GM19452 (cell line): Measurements from ENCODE around the gene MT1H.

Source experiments
- ATAC-seq: cut with Tn5 transposase; IDR thresholded peaks from one replicate; pipeline ENCODE4 v1.9.1; 2021; ENCODE audit not compliant: unreplicated experiment

The MT1H gene

GRCh38 chr16:56636616-56637413 is 32.8 kb upstream of the MT1H start:
- ATAC-seq, result no peak

GRCh38 chr16:56637814-56638750 is 31.5 kb upstream of the MT1H start, which contains the start of gene MT1A:
Gene MT1A (plus strand): TSS chr16:56638666. CDS start chr16:56638739, 73 bp downstream.
- ATAC-seq, result no peak

GRCh38 chr16:56639045-56639444 is 30.6 kb upstream of the MT1H start:
- ATAC-seq, result no peak

- ATAC-seq, result no peak
These were observed 29.5 kb upstream of the MT1H start for GRCh38 chr16:56640076-56640475.

DNA sequence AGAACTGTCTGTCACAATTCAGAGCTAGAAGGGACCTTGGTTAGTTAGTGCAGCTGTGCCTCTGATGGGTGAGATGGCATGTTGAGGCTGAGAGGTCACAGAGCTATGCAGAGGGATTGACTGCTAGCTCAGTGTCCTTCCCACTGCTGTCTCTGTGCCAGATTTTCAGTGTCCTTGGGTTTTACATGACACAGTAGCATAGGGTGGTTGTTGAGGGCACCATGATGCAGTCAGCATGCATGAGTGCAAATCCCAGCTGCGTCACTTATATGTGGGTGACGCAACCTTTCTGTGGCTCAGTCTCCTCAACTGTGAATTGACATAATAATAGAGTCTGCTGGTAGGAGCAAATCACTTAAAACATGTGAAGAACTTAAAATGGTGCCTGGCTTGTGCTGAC is 28.4 kb upstream of the MT1H start:
- no peak for ATAC-seq

DNA sequence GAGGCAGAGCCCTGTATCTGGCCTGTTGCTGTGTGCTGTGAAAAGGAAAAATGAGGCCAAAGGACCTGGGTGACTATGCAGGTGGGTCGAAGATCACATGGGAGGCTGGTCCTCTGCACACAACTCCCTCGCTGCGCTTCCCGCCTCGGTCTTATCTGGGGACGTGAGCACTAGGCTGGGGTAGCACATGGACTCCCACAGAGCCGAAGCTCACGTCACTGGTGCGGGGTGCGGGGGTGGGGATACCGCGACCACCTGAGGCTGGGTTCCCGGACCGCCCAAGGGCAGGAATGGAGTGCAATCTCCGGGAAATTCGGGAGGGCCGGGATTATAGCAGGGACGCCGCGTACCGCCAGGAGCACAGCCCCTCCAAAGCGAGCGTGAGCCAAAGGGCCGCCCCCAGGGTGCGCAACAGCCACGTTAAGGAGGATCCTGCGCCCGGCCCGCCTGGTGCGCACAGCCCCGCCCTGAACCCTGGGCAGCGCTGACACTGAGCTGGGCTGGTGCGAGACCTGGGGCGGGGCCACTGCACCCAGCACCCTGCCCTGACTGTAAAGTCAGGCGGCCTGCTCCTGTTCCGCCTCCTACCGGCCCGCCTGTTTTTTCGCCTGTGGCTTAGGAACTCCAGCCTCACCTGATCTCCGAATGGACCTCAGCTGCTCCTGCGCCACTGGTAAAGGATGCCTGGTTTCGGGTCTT is 26.4 kb upstream of the MT1H start:
- no peak for ATAC-seq

DNA sequence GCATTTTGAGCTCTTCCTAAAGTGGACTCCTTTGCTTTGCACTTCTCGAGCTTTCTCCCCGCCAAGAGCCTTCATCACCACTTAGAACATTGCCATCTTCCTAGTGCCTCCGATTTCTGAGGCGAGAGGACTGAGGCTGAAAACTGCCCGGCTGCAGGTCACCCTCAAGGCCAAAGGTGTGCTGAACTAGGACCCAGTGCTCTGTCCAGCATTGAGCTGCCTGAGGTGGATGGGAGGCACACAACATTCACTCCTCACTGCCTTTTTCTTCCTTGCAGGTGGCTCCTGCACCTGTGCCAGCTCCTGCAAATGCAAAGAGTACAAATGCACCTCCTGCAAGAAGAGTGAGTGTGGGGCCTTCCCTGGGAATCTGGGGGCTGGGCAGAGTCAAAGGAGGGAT is 25.8 kb upstream of the MT1H start:
- ATAC-seq, result no peak

GRCh38 chr16:56645311-56645710 is 24.3 kb upstream of the MT1H start:
- ATAC-seq, result no peak

DNA sequence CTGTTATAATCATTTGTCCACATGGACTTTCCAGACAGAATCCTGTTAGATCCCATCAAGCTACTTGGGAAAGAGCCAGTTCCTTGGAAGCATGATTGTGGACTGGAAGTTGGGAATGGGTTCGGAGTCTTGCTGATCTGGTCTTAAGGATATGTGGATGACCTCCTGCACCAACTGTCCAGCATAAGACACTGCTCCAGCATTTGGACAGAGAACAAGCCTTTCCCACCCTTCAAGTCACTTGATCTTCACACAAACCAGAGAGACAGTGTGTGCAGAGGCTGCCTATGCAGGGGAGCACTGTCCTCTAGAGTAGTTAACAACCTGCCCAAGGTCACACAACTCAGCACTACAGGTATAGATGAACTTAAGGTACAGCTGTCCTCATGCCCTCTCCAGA is 23.8 kb upstream of the MT1H start:
- no peak for ATAC-seq

GRCh38 chr16:56647641-56648431 is 21.8 kb upstream of the MT1H start:
- ATAC-seq, result no peak

DNA sequence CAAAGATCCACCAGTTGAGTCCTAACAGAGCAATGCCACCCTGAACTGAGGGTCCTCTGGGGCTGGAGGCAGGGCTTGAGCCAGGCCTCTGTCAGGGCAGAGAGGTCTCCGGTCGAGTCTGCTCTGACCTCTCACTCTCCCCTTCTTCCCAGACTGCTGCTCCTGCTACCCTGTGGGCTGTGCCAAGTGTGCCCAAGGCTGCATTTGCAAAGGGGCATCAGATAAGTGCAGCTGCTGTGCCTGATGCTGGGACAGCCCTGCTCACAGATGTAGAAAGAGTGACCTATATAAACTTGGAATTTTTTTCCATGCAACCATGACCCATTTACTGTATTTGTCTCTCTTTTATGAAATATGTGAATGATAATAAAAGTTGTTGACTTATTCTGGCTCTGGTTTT is 20.3 kb upstream of the MT1H start:
- ATAC-seq, result no peak

GRCh38 chr16:56649820-56650219 is 19.8 kb upstream of the MT1H start:
- no peak for ATAC-seq

DNA sequence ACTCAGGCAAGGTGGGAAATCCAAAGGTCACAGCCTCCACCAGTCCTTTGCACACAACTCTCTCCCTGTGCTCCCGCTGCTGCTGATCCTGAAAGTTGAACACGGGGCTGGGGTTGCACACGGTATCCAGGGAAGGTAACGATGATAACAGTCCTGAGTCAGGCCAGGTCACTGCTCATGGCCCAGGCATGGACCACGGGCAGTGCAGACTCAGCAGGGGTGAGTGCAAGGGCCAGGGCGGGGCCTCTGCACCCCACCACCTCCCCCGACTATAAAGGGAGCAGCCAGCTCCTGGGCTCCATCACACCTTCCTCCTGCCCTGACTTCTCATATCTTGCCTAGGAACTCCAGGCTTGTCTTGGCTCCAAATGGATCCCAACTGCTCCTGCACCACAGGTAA is 18.0 kb upstream of the MT1H start, which contains the start of gene MT1B:
TSS of gene MT1B (plus strand) at position 301 of the 400 bp plus-strand sequence. CDS start at position 369, 68 bp downstream.
- no peak for ATAC-seq

- ATAC-seq, result no peak
These were observed 17.0 kb upstream of the MT1H start for GRCh38 chr16:56652600-56652999.

DNA sequence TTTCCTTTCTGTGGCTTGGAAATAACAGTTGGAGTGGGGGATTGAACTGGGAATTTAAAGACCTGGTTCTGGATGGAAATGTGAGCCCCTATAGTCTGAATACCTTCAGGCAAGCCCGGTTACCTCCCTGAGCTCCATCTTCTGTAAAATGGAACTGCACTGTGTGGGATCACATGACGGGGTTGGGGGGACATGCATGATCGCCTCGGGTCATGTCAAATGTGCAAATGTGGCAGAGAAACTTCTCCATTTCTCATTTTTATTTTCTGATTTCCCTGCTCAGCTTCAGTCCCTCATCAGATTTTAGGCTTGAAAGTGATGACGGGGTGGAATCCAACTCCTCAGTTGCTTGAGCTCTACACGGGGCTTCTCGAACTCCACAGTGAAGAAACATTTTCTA is 16.4 kb upstream of the MT1H start:
- no peak for ATAC-seq

- no peak for ATAC-seq
These were observed 11.9 kb upstream of the MT1H start, which contains the start of gene MT1F for GRCh38 chr16:56657555-56658326. Gene MT1F (plus strand): TSS chr16:56657959. CDS start chr16:56658059, 100 bp downstream.

DNA sequence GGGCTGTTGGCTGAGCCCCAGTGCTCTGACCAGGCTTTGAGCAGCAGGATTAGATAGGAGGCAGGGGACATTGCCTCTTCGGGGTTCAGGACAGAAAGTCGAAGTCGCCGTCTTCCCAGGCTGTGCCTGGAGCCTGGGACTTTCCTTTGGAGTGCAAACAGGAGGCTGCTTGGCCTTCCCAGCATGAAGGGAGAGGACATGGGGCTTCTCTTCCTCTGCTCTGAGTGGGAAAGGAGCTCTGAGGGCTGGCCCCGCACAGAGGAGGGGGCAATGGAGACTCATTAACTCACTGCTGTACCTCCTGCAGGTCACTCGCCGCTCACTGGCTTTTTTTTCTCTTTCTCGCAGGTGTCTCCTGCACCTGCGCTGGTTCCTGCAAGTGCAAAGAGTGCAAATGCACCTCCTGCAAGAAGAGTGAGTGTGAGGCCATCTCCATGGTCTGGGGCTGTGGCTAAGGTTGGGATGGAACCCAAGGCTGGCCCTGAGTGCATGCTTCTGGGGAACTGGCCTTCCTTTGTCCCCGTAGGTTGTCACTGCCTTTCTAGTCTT is 11.2 kb upstream of the MT1H start:
- ATAC-seq, result no peak

DNA sequence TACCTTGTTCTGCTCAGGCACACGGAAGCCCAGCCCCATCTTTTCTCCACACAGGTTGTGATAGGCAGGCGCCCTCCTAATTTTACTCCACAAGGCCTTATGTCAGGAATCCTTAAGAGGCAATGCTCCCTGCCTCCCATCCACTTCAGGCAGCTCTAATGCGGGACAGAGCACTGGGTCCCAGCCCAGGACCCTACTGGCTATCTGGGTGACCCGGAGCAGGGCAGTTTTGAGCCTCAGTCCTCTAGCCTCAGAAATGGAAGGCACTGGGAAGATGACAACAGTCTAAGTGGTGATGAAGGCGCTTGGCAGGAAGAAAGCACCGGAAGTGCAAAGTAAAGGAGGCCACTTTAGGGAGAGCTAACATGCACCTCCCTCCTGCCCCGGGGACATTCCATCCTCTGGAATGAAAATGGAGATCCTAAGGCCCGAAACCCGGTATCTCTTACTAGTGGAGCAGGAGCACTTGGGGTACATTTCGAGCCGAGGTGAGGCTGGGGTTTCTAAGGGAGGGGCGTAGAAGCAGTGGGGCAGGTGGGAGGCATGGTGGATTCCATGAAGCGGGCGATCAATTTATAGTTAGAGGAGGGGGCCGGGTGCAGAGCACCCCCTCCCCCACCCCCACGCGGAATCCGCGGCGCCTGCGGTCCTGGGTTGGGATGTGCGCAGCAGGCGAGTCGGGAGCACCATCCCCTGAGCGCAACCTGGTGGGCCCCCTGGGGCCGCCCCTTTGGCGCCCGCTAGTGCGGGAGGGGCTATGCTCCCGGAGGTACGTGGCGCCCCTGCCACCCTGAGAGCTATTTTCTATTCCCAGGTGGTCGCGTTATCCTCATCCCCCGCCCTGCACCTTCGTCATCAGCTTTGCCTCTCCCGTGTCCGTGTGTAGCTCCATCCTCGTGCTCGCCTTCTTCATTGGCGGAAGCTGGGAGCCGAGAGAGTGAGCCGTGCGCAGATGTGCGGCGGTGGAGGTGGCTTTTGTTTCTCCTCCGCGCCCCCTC is 7.0 kb upstream of the MT1H start:
- no peak for ATAC-seq
